GM18951 (cell line): Measurements from ENCODE around the gene MAPK1.

Experiments
- POLR2A ChIP-seq: IDR thresholded peaks from 4 replicates; pipeline ENCODE4 v1.6.1; 2011; ENCODE audit warnings: mild to moderate bottlenecking; ENCODE audit not compliant: insufficient read length, insufficient read depth; ENCODE audit errors: extremely low read depth
- in situ Hi-C: fragments of 300-500 bp; cut with MboI; formaldehyde crosslinking; loops from one replicate; pipeline ENCODE4 v1.12.0; 2022; ENCODE audit warnings: low sequenced_read_pairs, mixed read lengths, inconsistent platforms; ENCODE audit not compliant: unreplicated experiment

Gene MAPK1

GRCh38 chr22:21714786-21715185 is 152.7 kb downstream of the MAPK1 start:
- no peak for TF ChIP-seq POLR2A
- in situ Hi-C loops: loop anchor here (5.0 kb wide), 1 partner anchor 1017 kb away; no protein-coding TSS in a partner anchor

GRCh38 chr22:21714059-21714770 is 153.2 kb downstream of the MAPK1 start:
- TF ChIP-seq POLR2A: no peak
- in situ Hi-C loops: no loop called here

DNA sequence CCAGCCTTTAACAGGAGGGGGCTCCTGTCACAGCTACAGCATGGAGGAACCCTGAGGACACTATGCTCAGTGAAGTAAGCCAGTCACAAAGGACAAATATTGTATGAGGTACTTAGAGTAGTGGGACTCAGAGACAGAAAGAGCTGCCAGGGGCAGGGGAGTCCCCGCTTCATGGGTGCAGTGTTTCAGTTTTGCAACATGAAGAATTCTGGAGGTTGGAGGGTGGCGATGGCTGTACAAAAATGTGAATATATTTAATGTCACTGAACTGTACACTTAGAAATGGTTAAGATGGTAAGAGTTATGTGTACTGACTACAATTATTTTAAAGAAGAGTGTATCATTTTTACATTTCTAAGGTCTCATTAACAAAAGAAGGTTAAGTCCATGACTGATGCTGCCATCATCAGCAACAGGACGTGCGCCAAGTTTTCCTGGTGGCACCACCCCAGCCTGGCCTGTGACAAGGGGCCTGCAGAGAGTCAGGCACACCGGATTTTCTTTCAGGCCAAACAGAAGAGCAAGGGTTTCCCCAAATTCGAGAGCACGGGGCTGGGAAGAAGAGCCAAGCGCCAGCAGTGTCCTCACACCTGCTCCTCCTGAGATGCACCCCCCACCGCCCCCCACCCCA is 153.9 kb downstream of the MAPK1 start:
- in situ Hi-C loops: no loop called here
- TF ChIP-seq POLR2A: no peak

DNA sequence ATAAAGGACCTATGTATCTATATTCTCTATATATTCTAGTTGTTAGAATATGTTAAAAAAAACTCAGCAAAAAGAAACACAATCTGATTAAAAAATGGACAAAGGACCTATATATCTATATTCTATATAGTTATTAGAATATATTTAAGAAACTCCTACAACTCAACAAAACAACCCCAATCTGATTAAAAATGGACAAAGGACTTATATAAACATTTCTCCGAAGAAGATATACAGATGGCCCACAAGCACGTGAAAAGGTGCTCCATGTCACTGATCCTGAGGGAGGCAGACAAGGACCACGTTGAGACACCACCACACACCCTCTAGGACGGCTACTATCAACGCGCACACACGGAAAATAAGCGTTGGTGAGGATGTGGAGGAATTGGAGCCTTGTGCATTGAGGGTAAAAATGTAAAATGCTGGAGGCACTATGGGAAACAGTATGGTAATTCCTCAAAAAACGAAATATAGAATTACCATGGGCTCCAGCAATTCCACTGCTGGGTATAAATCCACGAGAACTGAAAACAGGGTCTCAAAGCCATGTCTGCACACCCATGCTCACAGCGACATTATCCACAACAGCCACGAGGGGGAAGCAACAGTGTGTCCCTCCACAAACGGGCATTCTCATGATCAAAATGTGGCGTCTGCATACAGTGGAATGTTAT is 154.6 kb downstream of the MAPK1 start:
- in situ Hi-C loops: no loop called here
- TF ChIP-seq POLR2A: no peak

GRCh38 chr22:21711851-21712250 is 155.6 kb downstream of the MAPK1 start:
- in situ Hi-C loops: no loop called here
- no peak for TF ChIP-seq POLR2A

DNA sequence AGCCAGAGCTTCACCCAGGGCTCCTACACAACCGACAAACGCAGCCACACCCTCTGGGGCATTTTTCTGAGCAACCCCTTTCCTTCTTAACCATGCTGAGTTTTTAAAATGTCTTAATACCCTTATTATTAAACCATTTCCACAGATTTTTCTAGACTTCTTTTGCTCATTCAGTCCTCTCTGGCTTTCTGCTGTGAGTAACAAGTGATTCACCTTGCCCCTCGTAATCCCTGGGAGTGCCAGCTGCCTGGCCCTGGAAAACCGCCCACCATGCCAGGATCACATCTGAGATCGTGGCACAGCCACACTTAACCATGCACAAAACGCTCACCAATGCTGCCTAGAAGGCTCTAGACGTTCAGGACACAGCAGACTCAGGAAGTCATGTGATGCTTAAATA is 157.3 kb downstream of the MAPK1 start:
- in situ Hi-C loops: no loop called here
- no peak for TF ChIP-seq POLR2A

DNA sequence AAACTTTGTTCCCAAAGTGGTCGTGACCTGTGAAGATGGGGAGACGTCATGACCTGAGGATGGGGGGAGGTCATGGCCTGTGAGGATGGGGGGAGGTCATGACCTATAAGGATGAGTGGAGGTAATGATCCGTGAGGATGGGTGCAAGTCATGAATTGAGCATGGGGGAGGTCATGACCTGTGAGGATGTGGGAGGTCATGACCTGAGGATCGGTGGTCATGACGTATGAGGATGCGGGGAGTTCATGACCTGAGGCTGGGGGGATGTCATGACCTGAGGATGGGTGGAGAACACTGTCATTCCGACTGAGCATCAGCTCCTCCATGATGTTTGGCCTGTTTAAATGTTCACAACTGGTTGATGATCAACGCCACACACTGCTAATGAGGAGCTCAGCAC is 157.8 kb downstream of the MAPK1 start:
- in situ Hi-C loops: loop anchor here (10.0 kb wide), 1 partner anchor 235 kb away; no protein-coding TSS in a partner anchor

GRCh38 chr22:21708960-21709359 is 158.5 kb downstream of the MAPK1 start:
- in situ Hi-C loops: loop anchor here (10.0 kb wide), 1 partner anchor 236 kb away; no protein-coding TSS in a partner anchor
- TF ChIP-seq POLR2A: no peak

More for the DNA sequence above, 157.8 kb downstream of the MAPK1 start:
- TF ChIP-seq POLR2A: no peak

- no peak for TF ChIP-seq POLR2A
- in situ Hi-C loops: loop anchor here (10.0 kb wide), 1 partner anchor 237 kb away; no protein-coding TSS in a partner anchor
These were observed 159.8 kb downstream of the MAPK1 start for GRCh38 chr22:21707677-21708076.
